GM18505 (cell line): ENCODE measurements around the gene RLN3.

Experiments
- ATAC-seq: cut with Tn5 transposase; IDR thresholded peaks from one replicate; pipeline ENCODE4 v1.9.1; 2021; ENCODE audit not compliant: unreplicated experiment
- POLR2A ChIP-seq: IDR thresholded peaks from 4 replicates; pipeline ENCODE4 v1.6.1; 2011; ENCODE audit warnings: borderline replicate concordance; ENCODE audit not compliant: insufficient read depth, insufficient read length; ENCODE audit errors: extremely low read depth

RLN3 gene

DNA sequence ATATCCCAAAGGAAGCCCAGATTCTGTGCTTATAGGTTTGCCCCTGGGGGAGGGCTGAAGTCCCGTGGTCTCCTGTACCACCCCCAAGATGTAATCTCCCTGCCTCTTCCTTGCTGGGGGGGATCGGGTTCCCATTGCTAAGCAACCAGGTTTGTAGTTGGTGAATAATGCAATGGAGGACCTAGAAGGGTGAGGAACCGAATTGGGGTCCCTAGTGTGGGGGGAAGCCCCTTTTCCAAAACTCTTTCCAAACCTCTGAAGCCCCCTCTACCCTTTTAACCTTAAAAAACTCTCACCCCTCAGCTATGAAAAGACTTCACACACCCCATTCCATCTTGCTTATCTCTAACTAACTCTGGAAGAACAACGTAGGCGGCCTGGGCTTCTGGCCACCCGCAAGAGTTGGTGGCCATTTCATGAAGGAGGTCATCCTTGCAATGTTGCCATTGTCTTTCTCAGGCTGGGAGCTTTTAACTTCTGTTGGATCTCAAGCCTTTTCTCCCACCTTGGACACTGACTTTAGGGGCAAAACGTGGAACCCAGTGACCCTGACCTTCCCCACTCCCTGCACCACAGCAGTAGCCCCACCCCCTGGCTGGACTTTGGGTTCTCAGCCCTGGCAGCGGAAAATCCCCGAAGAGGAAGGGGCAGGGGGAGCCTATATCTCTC, 33.3 kb downstream of the RLN3 start:
- TF ChIP-seq POLR2A: no peak
- no peak for ATAC-seq

DNA sequence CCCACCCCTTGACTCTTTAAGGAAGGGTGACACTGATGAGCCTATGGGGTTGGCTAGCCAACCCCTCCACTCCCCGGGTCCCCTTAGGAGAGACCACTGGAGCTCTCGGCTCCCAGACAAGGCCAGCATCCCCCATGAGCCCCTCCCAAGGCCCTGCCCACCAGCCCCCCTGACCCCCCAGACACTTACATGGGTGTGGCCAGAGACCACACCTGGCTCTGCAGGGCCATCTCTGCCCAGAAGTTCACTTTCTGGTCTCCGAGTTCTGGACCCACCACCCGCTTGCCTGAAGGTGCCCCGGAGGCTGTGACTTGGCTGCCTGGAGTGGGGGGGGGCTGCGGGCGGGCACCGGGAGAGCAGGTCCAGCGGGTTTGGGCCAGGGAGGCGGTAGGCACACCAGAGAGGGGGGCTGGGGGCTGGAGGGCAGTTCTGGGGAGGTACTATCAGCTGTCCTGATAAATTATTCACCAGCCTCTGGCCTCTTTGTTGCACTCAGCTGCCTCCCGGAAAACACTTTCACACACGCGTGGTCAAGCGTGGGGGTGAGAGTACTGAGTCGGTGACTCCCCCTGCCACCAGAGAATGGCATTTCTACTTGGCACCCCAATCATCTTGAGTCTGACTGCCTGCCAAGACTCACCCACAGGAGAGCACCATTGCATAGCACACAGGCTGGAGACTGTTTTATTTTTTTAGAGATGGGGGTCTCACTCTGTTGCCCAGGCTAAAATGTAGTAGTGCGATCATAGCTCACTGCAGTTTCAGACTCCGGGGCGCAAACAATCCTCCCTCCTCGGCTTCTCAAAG, 34.0 kb downstream of the RLN3 start, which contains the start of gene PALM3:
Gene PALM3 (minus strand): TSS at position 326 of the 807 bp plus-strand sequence. CDS start 96 bp downstream, at position 230.
- TF ChIP-seq POLR2A: no peak
- ATAC-seq: no peak

DNA sequence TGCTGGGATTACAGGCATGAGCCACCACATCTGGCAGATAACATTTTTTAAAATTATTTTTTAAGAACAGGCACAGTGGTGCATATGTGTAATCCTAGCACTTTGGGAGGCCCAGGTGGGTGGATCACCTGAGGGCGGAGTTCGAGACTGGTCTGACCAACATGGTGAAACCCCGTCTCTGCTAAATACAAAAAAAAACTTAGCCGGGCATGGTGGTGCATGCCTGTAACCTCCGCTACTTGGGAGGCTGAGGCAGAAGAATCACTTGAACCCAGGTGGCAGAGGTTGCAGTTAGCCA, 34.6 kb downstream of the RLN3 start:
- no peak for TF ChIP-seq POLR2A
- no peak for ATAC-seq

DNA sequence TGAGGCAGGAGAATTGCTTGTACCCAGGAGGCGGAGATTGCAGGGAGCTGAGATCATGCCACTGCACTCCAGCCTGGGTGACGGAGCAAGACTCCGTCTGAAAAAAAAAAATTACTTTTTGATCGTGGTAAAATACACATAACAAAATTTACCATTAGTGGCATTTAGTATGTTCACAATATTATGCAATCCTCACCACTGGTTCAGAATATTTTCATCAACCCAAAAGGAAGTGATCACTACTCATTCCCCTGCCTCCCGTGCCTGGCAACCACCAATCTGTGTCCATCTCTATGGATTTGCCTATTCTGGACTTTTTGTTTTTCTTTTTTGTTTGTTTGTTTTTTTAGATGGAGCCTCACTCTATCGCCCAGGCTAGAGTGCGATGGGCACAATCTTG, 35.2 kb downstream of the RLN3 start:
- no peak for ATAC-seq
- TF ChIP-seq POLR2A: no peak

DNA sequence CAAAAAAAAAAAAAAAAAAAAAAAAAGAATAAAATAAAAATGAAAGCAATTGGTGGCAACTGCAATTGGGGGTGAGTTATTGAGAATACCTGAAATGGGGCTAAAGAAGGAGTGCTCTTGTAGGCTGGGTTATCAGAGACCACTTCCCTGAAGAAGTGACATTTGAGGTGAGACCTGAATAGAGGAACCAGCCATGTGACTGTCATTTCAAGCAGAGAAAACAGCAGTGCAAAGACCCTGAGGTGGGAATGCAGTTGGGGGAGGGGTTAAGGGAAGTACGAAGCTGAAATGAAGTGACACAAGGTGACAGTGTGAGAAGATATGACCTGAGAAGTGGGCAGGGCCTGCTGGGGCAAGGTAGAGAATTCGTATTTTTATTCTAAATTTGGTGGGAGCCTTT, 38.2 kb downstream of the RLN3 start:
- TF ChIP-seq POLR2A: no peak
- ATAC-seq: no peak

DNA sequence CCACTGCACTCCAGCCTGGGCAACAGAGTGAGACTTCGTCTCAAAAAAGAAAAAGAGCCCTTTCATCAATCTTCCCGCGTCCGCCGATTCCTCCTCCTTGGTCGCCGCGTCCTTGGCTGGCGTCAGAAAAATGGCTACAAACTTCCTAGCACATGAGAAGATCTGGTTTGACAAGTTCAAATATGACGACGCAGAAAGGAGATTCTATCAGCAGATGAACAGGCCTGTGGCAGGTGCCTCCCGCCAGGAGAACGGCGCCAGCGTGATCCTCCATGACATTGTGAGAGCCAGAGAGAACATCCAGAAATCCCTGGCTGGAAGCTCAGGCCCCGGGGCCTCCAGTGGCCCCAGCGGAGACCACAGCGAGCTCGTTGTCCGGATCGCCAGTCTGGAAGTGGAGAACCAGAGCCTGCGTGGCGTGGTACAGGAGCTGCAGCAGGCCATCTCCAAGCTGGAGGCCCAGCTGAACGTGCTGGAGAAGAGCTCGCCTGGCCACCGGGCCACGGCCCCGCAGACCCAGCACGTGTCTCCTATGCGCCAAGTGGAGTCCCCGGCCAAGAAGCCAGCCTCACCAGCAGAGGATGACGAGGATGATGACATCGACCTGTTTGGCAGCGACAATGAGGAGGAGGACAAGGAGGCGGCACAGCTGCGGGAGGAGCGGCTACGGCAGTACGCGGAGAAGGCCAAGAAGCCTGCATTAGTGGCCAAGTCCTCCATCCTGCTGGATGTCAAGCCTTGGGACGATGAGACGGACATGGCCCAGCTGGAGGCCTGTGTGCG, 42.5 kb downstream of the RLN3 start:
- ATAC-seq: no peak

DNA sequence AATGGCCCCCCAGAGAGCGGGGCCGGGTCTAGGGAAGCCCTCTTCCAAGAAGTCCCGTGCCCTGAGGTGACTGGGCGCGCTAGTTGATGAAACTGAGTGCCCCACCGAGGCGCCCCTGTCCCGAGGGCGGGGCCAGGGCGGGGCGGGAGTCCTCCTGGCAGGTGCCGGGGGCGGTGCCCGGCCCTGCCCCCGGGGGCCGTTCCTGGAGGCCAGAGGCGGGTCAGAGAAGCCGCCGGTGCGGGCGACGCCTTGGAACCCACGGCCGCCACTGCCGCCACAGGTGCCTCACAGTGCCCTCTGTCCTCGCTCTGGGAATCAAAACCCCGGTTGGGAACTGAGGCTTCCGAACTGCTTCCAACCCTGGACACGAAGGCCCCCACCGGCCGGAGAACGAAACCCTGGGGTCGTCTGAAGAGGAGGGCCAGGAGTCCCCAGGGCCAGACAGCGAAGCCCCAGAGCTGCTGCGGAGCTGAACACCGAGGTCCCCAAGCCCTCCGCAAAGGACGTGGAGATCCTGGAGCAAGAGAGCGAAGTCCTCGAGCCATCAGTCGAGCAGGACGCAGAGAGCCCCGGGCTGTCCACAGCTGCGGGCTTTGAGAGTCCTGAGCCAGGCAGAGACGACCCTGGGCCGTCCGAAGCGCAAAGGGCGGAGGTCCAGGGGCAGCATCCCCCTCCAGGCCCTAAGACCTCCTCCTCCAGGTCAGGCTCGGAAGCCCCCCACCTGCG, 44.8 kb downstream of the RLN3 start, which contains the start of gene MISP3:
Gene MISP3 (plus strand): TSS at position 252 of the 726 bp plus-strand sequence. CDS start 524 bp downstream, outside the sequence.
- peak; percentile 16 for ATAC-seq
- no peak for TF ChIP-seq POLR2A

More for the DNA sequence above, 42.5 kb downstream of the RLN3 start:
- TF ChIP-seq POLR2A: no peak

DNA sequence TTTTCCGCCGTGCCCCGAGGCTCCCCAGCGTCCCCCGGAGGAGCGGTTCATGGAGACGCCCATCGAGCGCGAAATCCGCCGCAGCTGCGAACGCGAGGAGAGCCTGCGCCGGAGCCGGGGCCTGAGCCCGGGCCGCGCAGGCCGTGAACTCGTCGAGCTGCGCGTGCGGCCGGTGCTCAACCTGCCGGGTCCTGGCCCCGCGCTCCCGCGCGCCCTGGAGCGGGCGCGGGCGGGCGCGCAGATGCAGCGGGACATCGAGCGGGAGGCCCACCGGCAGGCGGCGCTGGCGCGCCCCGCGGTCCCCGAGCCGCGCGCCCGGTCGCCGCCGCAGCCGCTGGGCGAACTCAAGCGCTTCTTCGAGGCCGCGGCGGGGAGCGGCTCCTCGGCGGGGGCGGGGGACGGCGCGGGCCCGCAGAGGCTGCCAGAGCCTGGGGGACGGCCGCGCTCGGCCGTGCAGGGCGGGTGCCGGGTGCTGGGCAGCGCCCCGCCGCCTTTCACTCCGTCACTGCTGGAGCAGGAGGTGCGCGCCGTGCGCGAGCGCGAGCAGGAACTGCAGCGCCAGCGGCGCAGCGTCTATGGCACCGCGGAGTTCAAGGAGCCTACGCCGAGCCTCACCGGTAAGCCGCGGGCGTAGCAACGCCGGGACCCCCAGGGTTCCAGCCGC, 45.4 kb downstream of the RLN3 start:
- ATAC-seq: peak; percentile 49
- TF ChIP-seq POLR2A: peak; percentile 35

DNA sequence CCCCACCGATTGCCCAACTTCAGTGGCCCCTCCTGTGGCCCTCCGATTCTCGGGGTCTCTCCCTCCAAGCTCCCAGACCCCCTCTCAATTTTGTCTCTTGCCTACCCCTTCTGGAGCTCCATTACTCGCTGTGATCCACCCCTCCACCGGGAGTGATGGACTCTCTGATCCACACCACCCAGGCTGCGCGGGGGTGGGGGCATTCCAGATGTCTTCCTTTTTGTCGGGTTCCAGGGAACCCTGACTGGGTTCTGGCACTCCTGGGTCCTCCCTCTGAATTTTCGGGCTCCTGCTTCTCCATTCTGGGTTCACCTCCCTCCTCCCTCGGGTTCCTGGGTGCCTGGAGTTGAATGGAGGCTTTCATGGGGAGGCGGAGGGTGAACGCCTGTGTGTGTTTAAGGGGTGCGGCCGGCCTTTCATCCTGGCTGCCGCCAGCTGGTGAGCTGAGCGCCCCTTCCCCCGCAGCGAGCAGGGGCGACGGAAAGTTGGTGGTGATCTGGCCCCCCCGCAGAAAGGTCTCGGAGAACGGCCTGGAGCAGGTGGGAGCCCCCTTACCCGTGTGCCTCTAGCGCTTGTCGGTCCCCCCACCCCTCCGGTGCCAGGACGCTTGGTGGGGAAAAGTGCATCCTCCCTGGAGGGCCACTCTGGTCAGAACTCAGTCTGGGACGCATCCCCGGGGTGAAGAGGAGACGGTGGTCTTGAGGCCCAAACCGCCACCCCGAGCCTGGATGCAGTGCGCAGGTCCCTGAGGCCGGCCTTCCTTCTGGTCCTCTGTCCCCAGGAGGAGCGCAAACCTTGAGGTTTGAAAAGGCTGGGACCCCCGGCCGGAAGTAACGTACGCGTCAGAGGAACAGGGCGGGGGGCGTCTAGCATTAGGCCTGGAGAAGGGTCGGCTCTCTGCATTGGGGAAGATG, 46.2 kb downstream of the RLN3 start:
- TF ChIP-seq POLR2A: no peak
- no peak for ATAC-seq

DNA sequence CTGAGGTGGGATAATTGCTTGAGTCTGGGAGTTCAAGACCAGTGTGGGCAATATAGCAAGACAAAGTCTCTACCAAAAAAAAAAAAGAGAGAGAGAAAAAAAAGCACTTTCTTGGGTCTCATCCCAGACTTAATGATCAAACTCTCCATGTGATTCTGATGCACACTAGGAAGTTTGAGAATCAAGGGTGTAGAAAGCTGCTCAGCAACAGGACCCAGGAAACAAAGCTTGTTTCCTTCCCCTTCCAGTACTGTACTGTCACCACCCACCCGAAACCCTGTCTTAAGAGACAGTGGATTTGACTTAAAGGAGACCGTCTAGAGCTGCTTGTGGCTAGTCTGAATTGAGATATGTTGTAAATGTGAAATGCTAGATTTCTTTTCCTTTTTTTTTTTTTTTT, 50.5 kb downstream of the RLN3 start:
- no peak for ATAC-seq
- TF ChIP-seq POLR2A: no peak
